A549 (cell line): ENCODE measurements around the gene SGTA. TPM values are rescaled to one million over a fixed set of nuclear protein-coding genes. Genes with fewer than 3 reads are reported as not detected.

ENCODE experiments used
- ATAC-seq, 2 experiments: fragments of 200-7000 bp in 1 of 2; fragments of >200 bp in 1 of 2; cut with Nextera tagmentation in 1 of 2; cut with Tn5 transposase in 1 of 2; 3 replicates each; pipeline versions ENCODE4 v1.8.0 to v1.9.1; 2018 to 2020; ENCODE audit warnings: mild to moderate bottlenecking in 1 of 2, moderate library complexity in 1 of 2
- CTCF ChIA-PET: fragments of 300-600 bp; sonication (Branson Sonifier 250); formaldehyde crosslinking; extraction: SDS; loops from one replicate; lab custom pipeline; 2021; ENCODE audit warnings: antibody characterized with exemption, inconsistent platforms; lab: Yijun Ruan, JAX
- POLR2A ChIA-PET: fragments of 350-600 bp; formaldehyde crosslinking; extraction: SDS; loops from one replicate; lab custom pipeline; 2021; ENCODE audit warnings: antibody characterized with exemption, inconsistent platforms; lab: Yijun Ruan, JAX
- DNase-seq, 2 experiments: peaks; one replicate each; pipeline versions ENCODE4 v3.0.0 to v3.0.0-alpha.2; 2011 to 2016; ENCODE audit warnings: low read depth in 1 of 2, low spot score in 1 of 2
- FAIRE-seq: peaks from 2 replicates; lab custom pipeline; 2011; peaks lifted over from hg19 to GRCh38; lab: Jason Lieb, UNC
- H3K27ac ChIP-seq, 2 experiments: fragments of >200 bp; sonication (Bioruptor Twin); formaldehyde crosslinking; 3 replicates each; pipeline ENCODE4 v1.5.1; 2016 to 2017
- H3K4me1 ChIP-seq: fragments of >200 bp; sonication (Bioruptor Twin); formaldehyde crosslinking; 3 replicates; pipeline ENCODE4 v1.6.1; 2016
- H3K4me2 ChIP-seq: fragments of >200 bp; sonication (Bioruptor Twin); formaldehyde crosslinking; 3 replicates; pipeline ENCODE4 v1.6.1; 2016
- H3K4me3 ChIP-seq: fragments of >200 bp; sonication (Bioruptor Twin); formaldehyde crosslinking; 3 replicates; pipeline ENCODE4 v1.5.1; 2016
- H3K9me3 ChIP-seq: fragments of >200 bp; sonication (Bioruptor Twin); formaldehyde crosslinking; 3 replicates; pipeline ENCODE4 v1.6.1; 2016
- CBX8 ChIP-seq: fragments of 200-600 bp; sonication (generic); IDR thresholded peaks from 2 replicates; pipeline ENCODE4 v1.6.1; 2016
- CEBPB ChIP-seq, 2 experiments: fragments of >200 bp in 1 of 2; sonication (Bioruptor Twin) in 1 of 2; formaldehyde crosslinking in 1 of 2; IDR thresholded peaks; 2 replicates each; pipeline ENCODE4 v1.6.1; 2012 to 2016
- EP300 ChIP-seq, 2 experiments: fragments of >200 bp; sonication (Bioruptor Twin); formaldehyde crosslinking; IDR thresholded peaks; 2 replicates in 1 of 2; 3 replicates in 1 of 2; pipeline ENCODE4 v1.6.1; 2016 to 2017
- ESRRA ChIP-seq: fragments of 150-350 bp; IDR thresholded peaks from 2 replicates; pipeline ENCODE4 v1.6.1; 2014; ENCODE audit warnings: mild to moderate bottlenecking, low read length, borderline replicate concordance
- GATA3 ChIP-seq: IDR thresholded peaks from 2 replicates; pipeline ENCODE4 v1.6.1; 2012; ENCODE audit warnings: borderline replicate concordance
- HDAC2 ChIP-seq: fragments of 200-600 bp; sonication (generic); IDR thresholded peaks from 2 replicates; pipeline ENCODE4 v1.6.1; 2016
- HOXA7 ChIP-seq: fragments of 250-450 bp; sonication (Bioruptor Pico); IDR thresholded peaks from 2 replicates; pipeline ENCODE4 v1.5.0; 2020; ENCODE audit warnings: mild to moderate bottlenecking, moderate library complexity
- MAFK ChIP-seq: fragments of 450-650 bp; IDR thresholded peaks from 2 replicates; pipeline ENCODE4 v1.6.1; 2014; ENCODE audit not compliant: partially characterized antibody
- MAX ChIP-seq: IDR thresholded peaks from 2 replicates; pipeline ENCODE4 v1.6.1; 2012
- MAZ ChIP-seq: fragments of 150-350 bp; IDR thresholded peaks from 2 replicates; pipeline ENCODE4 v1.6.1; 2014; ENCODE audit warnings: antibody characterized with exemption, low read depth, low read length, borderline replicate concordance
- PHF8 ChIP-seq: fragments of 200-600 bp; sonication (generic); IDR thresholded peaks from 2 replicates; pipeline ENCODE4 v1.6.1; 2016; ENCODE audit warnings: low read depth, mild to moderate bottlenecking, antibody characterized with exemption, moderate library complexity, borderline replicate concordance
- POLR2A ChIP-seq: IDR thresholded peaks from 2 replicates; pipeline ENCODE4 v1.6.1; 2012; ENCODE audit warnings: mild to moderate bottlenecking, low read length
- POLR2AphosphoS2 ChIP-seq: conservative IDR thresholded peaks from 2 replicates; pipeline ENCODE4 v1.6.1; 2012; ENCODE audit warnings: low read length, improper control_type of control experiment, inconsistent platforms
- RARB ChIP-seq: fragments of 250-450 bp; sonication (Bioruptor Pico); IDR thresholded peaks from 2 replicates; pipeline ENCODE4 v1.8.0; 2021; ENCODE audit warnings: mild to moderate bottlenecking, moderate library complexity
- RFX5 ChIP-seq: fragments of 450-650 bp; IDR thresholded peaks from 2 replicates; pipeline ENCODE4 v1.7.1; 2014; ENCODE audit warnings: antibody characterized with exemption, mild to moderate bottlenecking, moderate library complexity
- RNF2 ChIP-seq: fragments of 200-600 bp; sonication (generic); IDR thresholded peaks from 2 replicates; pipeline ENCODE4 v1.6.1; 2016; ENCODE audit warnings: low read depth, mild to moderate bottlenecking, antibody characterized with exemption, moderate library complexity, borderline replicate concordance
- SMC3 ChIP-seq: fragments of >200 bp; sonication (Bioruptor Twin); formaldehyde crosslinking; IDR thresholded peaks from 3 replicates; pipeline ENCODE4 v1.6.1; 2018; ENCODE audit warnings: inconsistent platforms
- SREBF2 ChIP-seq: fragments of 450-650 bp; IDR thresholded peaks from 2 replicates; pipeline ENCODE4 v1.6.1; 2014; ENCODE audit warnings: mild to moderate bottlenecking, moderate library complexity
- TFCP2L1 ChIP-seq: fragments of 250-450 bp; sonication (Bioruptor Pico); IDR thresholded peaks from 2 replicates; pipeline ENCODE4 v1.5.0; 2021; ENCODE audit warnings: mild to moderate bottlenecking
- ZC3H11A ChIP-seq: fragments of 450-650 bp; IDR thresholded peaks from 2 replicates; pipeline ENCODE4 v1.6.1; 2014; ENCODE audit warnings: antibody characterized with exemption, mild to moderate bottlenecking
- ZFP36 ChIP-seq: fragments of 450-650 bp; IDR thresholded peaks from 2 replicates; pipeline ENCODE4 v1.6.1; 2014; ENCODE audit warnings: borderline replicate concordance; ENCODE audit not compliant: partially characterized antibody
- ZNF302 ChIP-seq: fragments of 250-450 bp; sonication (Bioruptor Pico); IDR thresholded peaks from 2 replicates; pipeline ENCODE4 v1.9.0; 2021; ENCODE audit warnings: inconsistent platforms, mild to moderate bottlenecking, moderate library complexity
- WGBS: methylation state at CpG from one replicate; pipeline ENCODE4 v1.1.6; 2017; ENCODE audit errors: missing lambda C conversion rate; 5-methylcytosine and 5-hydroxymethylcytosine counted together
- polyA plus RNA-seq, 4 experiments: library from polyadenylated mRNA; depleted of rRNA in 3 of 4; stranded (reverse); fragments of >200 nt; fragmentation: RNase III in 1 of 4; extraction: RNeasy Plus Mini Kit Qiagen cat#74134 plus additional on column Dnase treatment in 1 of 4; gene quantifications; 2 replicates in 3 of 4; 3 replicates in 1 of 4; pipeline ENCODE4 v1.2.3, GENCODE V29; 2011 to 2017
- TF ChIP-seq, protein P1 (sequence below): fragments of 250-450 bp; sonication (Bioruptor Pico); IDR thresholded peaks from 2 replicates; pipeline ENCODE4 v1.5.0; 2021; ENCODE audit warnings: mild to moderate bottlenecking, moderate library complexity, borderline replicate concordance

Gene SGTA
- polyA plus RNA-seq, 2 of the 4 experiments (the other 2 are of a cell fraction): 39.1 to 48.0 TPM

GRCh38 chr19:2763687-2764086 lies 19.4 kb downstream of the SGTA start:
- Histone ChIP-seq H3K9me3 (no peaks in the 10 kb centered on the region), H3K4me3 (no peak overlapping the region), H3K27ac (no peak overlapping the region), H3K4me1 (no peaks in the 10 kb centered on the region), H3K4me2 (no peak overlapping the region)
- 98% methylated on average over 7 of the region's 12 CpGs for WGBS
- no peak for ATAC-seq
- no peak for DNase-seq
- TF ChIP-seq, protein P1, sequence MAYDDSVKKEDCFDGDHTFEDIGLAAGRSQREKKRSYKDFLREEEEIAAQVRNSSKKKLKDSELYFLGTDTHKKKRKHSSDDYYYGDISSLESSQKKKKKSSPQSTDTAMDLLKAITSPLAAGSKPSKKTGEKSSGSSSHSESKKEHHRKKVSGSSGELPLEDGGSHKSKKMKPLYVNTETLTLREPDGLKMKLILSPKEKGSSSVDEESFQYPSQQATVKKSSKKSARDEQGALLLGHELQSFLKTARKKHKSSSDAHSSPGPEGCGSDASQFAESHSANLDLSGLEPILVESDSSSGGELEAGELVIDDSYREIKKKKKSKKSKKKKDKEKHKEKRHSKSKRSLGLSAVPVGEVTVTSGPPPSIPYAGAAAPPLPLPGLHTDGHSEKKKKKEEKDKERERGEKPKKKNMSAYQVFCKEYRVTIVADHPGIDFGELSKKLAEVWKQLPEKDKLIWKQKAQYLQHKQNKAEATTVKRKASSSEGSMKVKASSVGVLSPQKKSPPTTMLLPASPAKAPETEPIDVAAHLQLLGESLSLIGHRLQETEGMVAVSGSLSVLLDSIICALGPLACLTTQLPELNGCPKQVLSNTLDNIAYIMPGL (CRISPR knock-in tag): no peak
- TF ChIP-seq MAX (no peak), GATA3 (no peak), HOXA7 (CRISPR knock-in tag) (no peak), ZC3H11A (no peak), EP300 (IDR thresholded peaks at IDR 0.05) (no peak), ZFP36 (no peak), ZNF302 (CRISPR knock-in tag) (no peak)
- ChIA-PET POLR2A (no interaction called here), CTCF (interaction anchor here (1.1 kb wide), 1 partner anchor 14 kb away, joined by 4 read pairs; no protein-coding TSS in a partner anchor)
- no peak for FAIRE-seq

DNA sequence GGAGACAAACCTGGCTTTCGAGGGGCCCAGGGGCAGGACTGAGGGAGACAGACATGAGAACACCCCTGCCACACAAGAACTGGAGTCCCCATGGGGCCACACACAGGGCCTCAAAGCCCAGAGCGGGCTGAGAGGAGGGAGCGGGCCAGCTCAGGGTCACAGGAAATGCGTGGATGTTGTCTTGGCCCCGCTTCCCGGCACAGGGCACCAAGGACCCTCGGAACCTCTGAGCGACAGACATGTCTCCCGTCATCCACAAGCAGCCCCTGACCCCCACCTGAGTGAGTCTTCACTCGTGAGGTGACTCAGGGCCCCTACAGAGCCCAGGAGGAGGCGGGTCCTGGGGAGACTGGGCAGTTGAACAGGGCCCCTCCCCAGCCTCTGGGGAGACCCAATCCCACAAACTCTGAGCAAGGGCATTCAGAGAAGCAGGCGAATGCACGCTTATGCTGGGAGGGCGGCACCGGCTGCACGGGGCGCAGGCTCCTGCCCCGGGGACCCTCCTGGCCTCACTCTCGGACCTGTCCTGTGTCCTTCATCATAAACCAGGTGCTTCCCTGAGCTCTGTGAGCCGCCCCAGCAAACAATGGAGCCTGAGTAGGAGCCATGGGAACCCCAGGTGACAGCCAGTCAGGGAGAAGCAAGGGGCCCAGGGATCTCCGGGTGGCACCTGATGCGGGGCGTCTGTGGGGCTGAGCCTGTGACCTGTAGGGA lies 20.1 kb downstream of the SGTA start:
- 89% methylated on average over 7 of the region's 23 CpGs for WGBS
- Histone ChIP-seq H3K4me3 (no peak overlapping the region), H3K27ac (no peak overlapping the region), H3K9me3 (no peaks in the 10 kb centered on the region), H3K4me2 (no peak overlapping the region), H3K4me1 (no peaks in the 10 kb centered on the region)
- CTCF ChIA-PET: interaction anchor here (1.1 kb wide), 1 partner anchor 14 kb away, joined by 4 read pairs; no protein-coding TSS in a partner anchor
- TF ChIP-seq RFX5 (no peak), ESRRA (no peak), RNF2 (no peak)
- DNase-seq: no peak
- ATAC-seq: no peak
- no peak for FAIRE-seq
- POLR2A ChIA-PET: no interaction called here

DNA sequence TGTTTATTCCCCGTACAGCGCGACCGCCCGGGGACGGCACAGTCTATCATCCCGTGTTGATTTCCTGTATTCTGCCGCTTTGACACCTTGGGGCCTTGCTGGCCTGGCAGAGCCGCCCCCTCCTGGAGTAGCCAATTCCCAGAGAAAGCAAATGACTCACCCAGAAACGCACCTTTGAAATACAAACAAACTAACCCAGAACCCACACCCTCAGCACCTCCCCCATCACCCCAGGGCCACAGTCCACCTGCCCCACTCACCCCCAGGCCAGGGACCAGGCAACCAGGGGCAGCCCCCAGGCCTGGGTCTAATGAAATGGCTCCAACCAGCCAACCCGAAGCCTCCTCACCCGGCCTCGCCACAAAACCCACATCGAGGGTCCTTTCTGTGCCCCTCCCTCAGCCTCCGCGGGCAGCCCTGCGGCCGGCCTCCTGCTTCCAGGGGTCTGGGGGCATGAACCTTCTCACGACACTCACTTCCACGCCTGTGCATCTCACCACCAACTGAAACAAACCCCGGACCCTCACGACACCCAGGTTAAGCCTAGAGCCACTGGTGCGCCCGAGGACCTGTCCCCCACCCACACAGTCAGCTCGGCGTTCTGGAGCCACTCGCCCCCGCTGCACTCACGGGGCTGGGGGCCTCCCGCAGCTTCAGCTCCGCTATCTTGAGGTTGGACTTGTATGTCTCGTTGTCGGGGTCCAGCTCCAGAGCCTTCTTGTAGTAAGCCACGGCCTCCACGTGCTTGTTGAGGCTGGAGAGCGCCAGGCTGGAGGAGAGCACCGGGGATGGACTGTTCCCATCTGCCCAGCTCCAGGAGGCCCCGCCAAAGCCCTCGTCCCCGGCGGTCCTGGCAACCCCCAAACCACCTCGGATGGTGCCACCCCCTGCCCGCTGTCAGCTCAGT lies 20.9 kb downstream of the SGTA start:
- POLR2A ChIA-PET: no interaction called here
- ATAC-seq: no peak
- CTCF ChIA-PET: no interaction called here
- Histone ChIP-seq H3K4me2 (no peak overlapping the region), H3K9me3 (no peaks in the 10 kb centered on the region)
- TF ChIP-seq SREBF2: no peak
- no peak for TF ChIP-seq MAFK
- TF ChIP-seq RARB: no peak
- TF ChIP-seq CBX8: no peak
- no peak for TF ChIP-seq TFCP2L1
- no peak for TF ChIP-seq MAZ
- no peak for TF ChIP-seq ESRRA
- TF ChIP-seq POLR2AphosphoS2: no peak
- TF ChIP-seq HDAC2: no peak
- no peak for TF ChIP-seq CEBPB (IDR thresholded peaks at IDR 0.05)
- no peak for TF ChIP-seq POLR2A
- no peak for TF ChIP-seq ZC3H11A
- TF ChIP-seq PHF8: no peak
- TF ChIP-seq SMC3: no peak
- TF ChIP-seq, all 56 proteins: peak for 0
- H3K4me1 ChIP-seq: no peaks in the 10 kb centered on the region
- no peak overlapping the region for H3K27ac ChIP-seq
- FAIRE-seq (no peak), DNase-seq (no peak)
- WGBS: 88% methylated on average over 20 of the region's 43 CpGs
- no peak overlapping the region for H3K4me3 ChIP-seq
